HG02623 (cell line): ENCODE measurements around the gene ATF6.

Source experiments
- ATAC-seq: cut with Tn5 transposase; IDR thresholded peaks from one replicate; pipeline ENCODE4 v1.9.1; 2021; ENCODE audit warnings: moderate library complexity; ENCODE audit not compliant: unreplicated experiment

ATF6 gene

DNA sequence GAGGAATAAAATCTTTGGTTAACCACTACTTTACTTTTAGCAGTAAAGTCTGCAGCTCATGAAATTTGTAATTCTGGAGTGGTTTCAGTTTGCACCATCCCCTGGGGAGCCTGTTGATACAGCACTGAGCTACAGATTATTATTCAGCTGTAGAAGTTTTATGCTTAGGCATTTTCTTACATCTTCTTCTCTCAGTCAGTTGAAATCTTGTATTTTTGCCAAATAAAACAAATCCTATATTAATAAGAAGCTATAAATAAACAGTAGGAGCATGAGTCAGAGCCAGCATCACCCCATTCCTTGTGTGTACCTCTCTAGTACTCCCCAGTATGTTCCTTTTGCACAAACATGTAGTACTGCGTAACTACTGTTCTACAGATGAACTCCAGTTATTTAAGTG is 118.9 kb downstream of the ATF6 start:
- no peak for ATAC-seq

GRCh38 chr1:161885759-161886158 is 119.6 kb downstream of the ATF6 start:
- ATAC-seq: no peak

GRCh38 chr1:161886589-161886988 is 120.5 kb downstream of the ATF6 start:
- ATAC-seq: no peak

DNA sequence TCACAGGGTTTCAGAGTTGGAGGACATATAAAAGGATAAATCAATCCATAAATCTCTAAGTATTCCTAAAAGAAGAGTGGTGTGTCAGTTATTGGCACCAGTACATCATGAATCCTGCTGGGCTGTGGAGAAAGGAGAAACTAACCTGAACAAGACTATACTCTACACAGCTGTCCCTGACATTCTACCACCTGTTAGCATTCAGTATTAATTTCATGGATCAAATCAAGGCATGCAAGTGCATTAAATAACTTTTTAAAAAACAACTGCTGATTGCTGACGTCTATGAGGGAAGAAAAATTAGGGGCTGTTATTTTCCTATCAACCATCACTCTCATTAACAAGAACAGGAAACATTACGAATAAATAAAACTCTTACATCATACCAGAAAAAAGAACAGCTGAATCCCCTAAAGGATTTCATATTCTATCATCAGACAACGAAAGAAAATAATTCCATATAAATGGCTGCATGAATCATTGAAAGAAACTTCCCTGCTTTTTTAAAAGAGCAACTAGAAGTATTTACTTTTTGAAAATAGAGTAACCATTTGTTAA is 121.7 kb downstream of the ATF6 start:
- ATAC-seq: no peak

DNA sequence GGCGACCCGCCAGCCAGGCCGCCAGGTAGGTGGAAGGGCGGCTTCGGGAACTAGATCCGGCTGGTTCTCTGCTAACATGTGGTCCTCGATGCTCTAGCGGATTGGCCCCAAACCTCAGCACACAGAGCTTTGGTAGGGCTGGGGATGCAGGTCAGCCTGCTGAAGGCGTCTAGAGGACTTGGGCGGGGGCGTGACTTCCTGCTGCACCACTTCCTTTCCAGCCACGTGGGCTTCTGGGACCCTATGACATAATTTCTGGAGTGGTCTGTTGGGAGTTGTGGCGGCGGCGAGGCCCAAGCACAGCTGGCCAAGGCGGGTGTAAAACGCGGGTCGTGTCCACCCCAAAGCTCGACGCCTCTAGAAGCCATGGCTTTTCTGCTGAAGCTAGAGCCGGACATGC is 124.5 kb downstream of the ATF6 start:
- ATAC-seq: no peak

DNA sequence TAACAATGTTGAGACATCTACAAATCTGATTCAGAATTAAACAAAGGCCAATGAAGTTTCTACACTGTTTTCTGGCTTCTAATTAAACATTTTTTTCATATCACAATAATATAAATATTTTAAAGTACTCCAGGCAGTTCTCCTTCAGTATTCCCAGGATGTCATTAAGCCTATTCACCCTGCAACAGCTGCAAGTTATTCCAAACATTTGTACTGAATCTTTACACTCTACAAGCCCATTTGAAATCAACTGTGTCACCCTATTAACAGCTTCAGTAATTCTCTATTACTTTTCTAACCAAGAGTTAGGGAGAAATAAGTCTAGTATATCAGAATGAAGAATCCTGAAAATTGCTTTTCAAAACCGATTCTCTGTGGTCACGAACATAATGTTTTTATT is 133.0 kb downstream of the ATF6 start:
- ATAC-seq: no peak

DNA sequence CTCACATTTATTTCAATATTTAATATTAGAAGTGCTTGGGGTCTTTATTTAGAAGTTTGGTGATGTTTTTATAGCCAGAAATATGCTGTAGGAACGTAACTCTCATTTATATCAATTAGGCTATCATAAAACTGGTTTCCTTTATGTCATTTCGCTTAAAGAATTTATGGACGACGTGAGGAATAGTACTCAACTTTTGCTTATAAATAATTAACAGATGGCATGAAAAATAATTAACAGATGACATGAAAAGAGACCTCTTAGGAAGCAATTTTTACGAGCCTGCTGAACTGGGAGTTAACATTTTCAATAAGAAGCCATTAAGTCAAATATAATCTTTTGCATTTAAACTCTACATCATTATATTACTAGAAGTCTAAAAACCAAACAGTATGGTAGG is 134.0 kb downstream of the ATF6 start:
- no peak for ATAC-seq

GRCh38 chr1:161902182-161902581 is 136.1 kb downstream of the ATF6 start:
- ATAC-seq: no peak

DNA sequence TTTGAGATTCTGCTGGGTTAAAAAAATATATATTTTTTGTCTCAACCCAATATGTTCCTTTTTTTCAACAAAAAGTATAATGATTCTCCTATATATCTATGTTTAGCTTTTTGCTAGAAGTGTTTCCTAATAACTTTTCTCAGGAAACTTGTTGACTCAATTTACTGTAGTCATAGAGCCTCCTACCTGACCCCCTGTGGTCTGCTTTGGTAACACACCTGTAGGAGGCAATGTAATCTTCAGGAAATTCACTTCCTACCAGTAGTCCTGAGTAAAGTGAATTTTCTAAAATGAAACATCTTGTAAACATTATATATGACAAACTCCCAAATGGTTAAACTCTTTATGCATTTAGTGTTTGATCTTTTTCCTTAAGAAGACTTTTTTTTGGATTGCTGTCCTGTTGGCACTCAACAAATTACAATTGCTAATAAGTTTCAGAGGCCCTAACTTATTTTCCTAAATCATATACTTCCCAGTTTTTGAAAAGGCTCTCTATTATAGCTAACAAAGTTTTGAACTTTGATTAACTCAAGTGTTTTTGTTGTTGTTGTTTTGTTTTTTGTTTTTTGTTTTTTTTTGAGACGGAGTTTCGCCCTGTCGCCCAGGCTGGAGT is 139.3 kb downstream of the ATF6 start:
- peak; percentile 45 for ATAC-seq

- ATAC-seq: no peak
These were observed 141.1 kb downstream of the ATF6 start for GRCh38 chr1:161907265-161907664.

DNA sequence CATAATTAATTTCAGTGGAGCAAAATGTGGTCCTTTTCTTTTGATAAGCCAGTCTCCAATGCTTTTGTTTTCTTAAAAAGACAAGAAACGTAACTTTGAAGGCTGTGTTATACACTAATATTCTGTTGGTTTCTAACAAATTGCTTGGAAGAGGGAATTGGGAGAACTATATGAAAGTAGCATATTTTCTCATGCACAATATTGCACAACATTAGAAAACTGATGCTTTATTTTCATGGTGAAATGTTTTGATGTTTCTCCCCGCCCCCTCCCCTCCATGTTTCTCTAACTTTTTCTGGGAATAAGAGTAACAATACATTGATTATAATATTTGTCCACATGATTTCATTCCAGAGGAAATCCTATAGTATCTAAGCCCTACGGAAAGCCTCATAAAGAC is 142.1 kb downstream of the ATF6 start:
- ATAC-seq: no peak

- no peak for ATAC-seq
These were observed 144.5 kb downstream of the ATF6 start for GRCh38 chr1:161910604-161911003.

DNA sequence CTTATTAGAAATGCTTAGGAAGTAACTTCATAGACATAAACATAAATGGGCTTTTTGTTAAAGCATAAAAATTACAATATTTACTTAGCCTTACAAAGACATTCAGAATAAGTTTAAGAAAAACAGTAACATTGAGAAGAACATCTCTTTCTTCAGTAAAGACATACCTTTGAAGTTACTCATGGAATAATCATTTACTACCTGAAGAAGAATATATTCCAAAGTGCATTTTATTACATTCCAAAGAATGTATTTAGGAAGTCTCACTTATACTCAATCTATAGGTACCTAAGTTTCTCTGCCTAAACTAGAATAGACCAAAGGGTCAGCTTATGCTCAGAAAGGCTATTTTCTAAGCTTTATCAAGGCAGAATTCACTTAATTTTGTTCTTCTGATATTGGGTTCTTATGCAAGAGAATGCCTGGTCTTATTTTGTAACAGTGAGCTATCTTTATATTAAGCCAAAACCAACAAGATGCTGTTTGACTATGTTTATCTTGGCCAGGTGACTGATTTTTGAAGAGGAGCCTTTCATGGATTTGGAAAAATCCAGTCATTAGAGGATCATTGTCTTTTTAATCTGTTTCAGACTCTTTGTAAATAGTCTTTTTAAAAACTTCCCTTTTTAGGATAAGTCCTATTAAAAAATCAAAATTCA is 147.5 kb downstream of the ATF6 start:
- no peak for ATAC-seq

DNA sequence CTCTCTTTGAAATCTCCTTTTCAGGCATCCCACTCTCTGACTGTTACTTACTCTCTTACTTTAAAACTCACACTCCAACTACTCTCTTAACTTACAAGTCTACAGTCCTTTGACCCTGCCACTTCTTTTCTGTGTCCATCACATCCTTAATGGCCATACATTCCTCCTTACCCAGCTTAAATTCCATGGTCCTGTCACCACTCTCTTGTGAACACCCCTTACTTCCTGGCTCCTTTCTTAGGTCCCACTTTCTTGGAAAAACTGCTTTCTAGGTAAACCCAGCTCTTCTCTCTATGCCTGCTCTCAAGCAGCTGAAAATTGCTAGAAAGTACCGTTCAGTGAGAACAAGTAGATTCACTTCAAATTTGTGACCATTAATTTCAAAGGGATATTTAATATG is 148.5 kb downstream of the ATF6 start:
- ATAC-seq: no peak

DNA sequence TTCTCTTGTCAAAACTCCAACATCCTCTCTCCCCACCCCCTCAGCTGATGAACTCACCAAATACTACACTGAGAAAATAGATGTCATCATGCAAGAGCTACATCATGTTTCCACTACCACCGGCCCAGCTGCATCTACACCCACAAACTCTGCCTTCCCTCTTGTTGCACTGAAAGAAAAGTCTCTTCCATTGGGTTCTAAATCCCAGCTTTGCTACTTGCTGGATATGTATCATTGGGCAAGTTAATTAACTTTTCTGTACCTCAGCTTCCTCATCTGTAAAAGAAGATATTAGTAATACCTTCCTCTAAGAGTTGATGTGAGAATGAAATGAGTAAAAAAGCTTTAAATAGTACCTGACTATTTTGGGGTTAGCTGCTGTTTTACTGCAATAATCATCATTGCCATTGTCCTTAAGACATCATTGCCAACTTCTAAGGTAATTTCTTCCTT is 149.0 kb downstream of the ATF6 start:
- ATAC-seq: peak; percentile 77

GRCh38 chr1:161915978-161916377 is 149.9 kb downstream of the ATF6 start:
- ATAC-seq: no peak

- no peak for ATAC-seq
These were observed 153.1 kb downstream of the ATF6 start for GRCh38 chr1:161919229-161919628.

GRCh38 chr1:161921491-161921890 is 155.4 kb downstream of the ATF6 start:
- ATAC-seq: no peak

GRCh38 chr1:161921990-161922389 is 155.9 kb downstream of the ATF6 start:
- ATAC-seq: no peak

DNA sequence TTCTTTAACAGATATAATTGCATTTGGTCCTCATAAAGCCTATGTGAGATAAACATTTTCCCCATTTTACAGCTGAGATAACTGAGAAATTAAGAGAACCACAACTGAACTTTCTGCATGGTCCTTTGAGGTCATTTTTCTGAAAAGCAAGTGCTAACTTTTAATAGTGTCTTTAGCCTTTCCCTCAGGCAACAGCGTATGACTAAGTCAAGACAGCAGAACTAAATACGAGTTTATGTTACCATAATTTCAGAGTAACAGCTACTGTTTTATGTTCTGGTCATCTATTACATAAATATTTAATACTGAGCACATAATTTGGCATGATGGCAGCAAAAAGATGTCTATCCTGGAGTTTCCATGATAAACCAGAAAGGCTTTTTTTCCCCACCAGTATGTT is 161.9 kb downstream of the ATF6 start:
- ATAC-seq: no peak

- ATAC-seq: no peak
These were observed 163.0 kb downstream of the ATF6 start for GRCh38 chr1:161929137-161929536.

DNA sequence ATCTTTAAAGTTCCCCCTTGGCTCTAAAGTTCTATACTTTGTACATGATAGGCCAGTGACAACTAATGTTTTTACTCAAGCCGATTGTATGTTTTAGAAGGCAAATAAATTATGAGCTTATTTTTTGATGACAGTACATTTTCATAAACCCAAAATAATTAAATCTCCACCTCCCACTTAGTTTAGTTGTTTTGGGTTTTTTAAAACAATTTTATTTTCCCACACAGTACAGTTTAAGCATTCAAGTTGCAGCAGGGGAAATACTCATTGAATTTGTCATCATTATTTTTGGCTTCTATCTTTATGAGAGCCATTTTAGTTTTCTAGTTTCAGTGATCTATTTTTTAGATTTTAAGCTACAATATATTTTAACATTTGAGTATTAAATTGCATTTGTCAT is 163.9 kb downstream of the ATF6 start:
- no peak for ATAC-seq

- ATAC-seq: no peak
These were observed 166.5 kb downstream of the ATF6 start for GRCh38 chr1:161932668-161933067.
